Retinal pigment epithelial cell (primary cell): Measurements from ENCODE around the gene FBLN5.

ENCODE experiments used
- DNase-seq: peaks from one replicate; pipeline ENCODE4 v3.0.0-alpha.2; 2010; ENCODE audit warnings: low read depth
- H3K4me3 ChIP-seq: 2 replicates; pipeline ENCODE4 v1.5.1; 2011; ENCODE audit warnings: mild to moderate bottlenecking, low read length, control low read depth, moderate library complexity
- CTCF ChIP-seq: conservative IDR thresholded peaks from 2 replicates; pipeline ENCODE4 v1.5.1; 2011; ENCODE audit warnings: low read depth, low read length, control low read depth, inconsistent platforms

Gene FBLN5

GRCh38 chr14:91934554-91935285 is 12.8 kb downstream of the FBLN5 start:
- no peak overlapping the region for H3K4me3 ChIP-seq
- TF ChIP-seq CTCF: no peak
- DNase-seq: no peak

- no peak for TF ChIP-seq CTCF
- H3K4me3 ChIP-seq: no peak overlapping the region
- no peak for DNase-seq
Observed at GRCh38 chr14:91931478-91932088, 15.9 kb downstream of the FBLN5 start.

- no peak overlapping the region for H3K4me3 ChIP-seq
- DNase-seq: no peak
- TF ChIP-seq CTCF: no peak
Observed at GRCh38 chr14:91929700-91930099, 17.8 kb downstream of the FBLN5 start.

- H3K4me3 ChIP-seq: no peak overlapping the region
- DNase-seq: no peak
- no peak for TF ChIP-seq CTCF
Observed at GRCh38 chr14:91927800-91928199, 19.7 kb downstream of the FBLN5 start.

GRCh38 chr14:91927191-91927590 is 20.3 kb downstream of the FBLN5 start:
- no peak for TF ChIP-seq CTCF
- DNase-seq: no peak
- no peak overlapping the region for H3K4me3 ChIP-seq

GRCh38 chr14:91926131-91926890 is 21.2 kb downstream of the FBLN5 start:
- TF ChIP-seq CTCF: no peak
- no peak for DNase-seq
- no peak overlapping the region for H3K4me3 ChIP-seq
